Thyroid gland (tissue), 4 donors: ENCODE results near the gene FOXN1.

Experiments used
- POLR2A ChIP-seq, 2 donors: fragments of 450-650 bp; IDR thresholded peaks; one replicate each; pipeline ENCODE4 v1.6.1; 2017; ENCODE audit warnings: antibody characterized with exemption in 2 of 2, mild to moderate bottlenecking in 2 of 2, moderate library complexity in 1 of 2
- TF ChIP-seq, protein P1 (sequence below), 6 experiments: fragments of 200-600 bp in 3 of 6; fragments of 450-650 bp in 3 of 6; sonication (generic) in 3 of 6; IDR thresholded peaks; one replicate each; pipeline ENCODE4 v1.5.1; 2016 to 2019; ENCODE audit warnings: antibody characterized with exemption in 6 of 6, mild to moderate bottlenecking in 2 of 6, inconsistent platforms in 1 of 6, moderate library complexity in 1 of 6

DNA sequence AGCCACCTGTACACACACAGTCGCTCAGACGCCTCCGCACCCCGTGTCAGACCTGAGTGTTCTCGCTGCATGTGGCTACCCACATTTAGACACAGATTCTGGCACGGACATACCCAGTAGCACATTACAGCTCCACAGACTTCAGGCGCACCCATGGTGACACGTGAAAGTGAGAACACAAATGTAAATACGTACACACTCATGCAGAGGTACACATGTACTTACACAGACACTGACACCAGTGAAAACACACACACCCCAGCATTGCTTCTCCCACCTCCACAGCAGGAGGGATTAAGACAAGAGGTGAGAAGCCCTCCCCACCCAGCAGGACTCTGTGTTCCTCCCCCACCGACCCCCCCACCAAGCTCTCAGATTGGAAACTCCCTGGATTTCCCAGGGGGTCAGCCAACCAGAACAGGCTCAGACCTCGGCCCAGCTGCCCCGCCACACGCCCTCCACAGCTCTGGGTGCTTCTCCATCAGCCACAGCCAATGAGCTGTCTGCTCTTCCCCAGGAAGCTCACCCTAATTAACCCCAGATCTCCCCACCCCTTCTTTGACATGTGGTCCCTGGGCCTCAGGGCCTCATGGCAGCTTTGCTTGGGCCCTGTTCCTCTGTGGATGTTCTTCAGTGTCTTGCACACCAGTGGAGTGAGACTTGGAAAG lies 5.3 kb upstream of the FOXN1 start:
- TF ChIP-seq, protein P1, sequence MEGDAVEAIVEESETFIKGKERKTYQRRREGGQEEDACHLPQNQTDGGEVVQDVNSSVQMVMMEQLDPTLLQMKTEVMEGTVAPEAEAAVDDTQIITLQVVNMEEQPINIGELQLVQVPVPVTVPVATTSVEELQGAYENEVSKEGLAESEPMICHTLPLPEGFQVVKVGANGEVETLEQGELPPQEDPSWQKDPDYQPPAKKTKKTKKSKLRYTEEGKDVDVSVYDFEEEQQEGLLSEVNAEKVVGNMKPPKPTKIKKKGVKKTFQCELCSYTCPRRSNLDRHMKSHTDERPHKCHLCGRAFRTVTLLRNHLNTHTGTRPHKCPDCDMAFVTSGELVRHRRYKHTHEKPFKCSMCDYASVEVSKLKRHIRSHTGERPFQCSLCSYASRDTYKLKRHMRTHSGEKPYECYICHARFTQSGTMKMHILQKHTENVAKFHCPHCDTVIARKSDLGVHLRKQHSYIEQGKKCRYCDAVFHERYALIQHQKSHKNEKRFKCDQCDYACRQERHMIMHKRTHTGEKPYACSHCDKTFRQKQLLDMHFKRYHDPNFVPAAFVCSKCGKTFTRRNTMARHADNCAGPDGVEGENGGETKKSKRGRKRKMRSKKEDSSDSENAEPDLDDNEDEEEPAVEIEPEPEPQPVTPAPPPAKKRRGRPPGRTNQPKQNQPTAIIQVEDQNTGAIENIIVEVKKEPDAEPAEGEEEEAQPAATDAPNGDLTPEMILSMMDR (IDR thresholded peaks at IDR 0.05) = no peak
- TF ChIP-seq POLR2A (IDR thresholded peaks at IDR 0.05) = no peak
